ENCODE results near the gene F5.
"Not testable (repeated sequence)": the region's sequence is repeated elsewhere in the genome, so short reads cannot be mapped to it uniquely, and the experiment has no call there.

F5 gene

GRCh38 chr1:169534653-169535052 is 51.6 kb downstream of the F5 start:
- DNase-seq, result no peak

- DNase-seq, result not testable (repeated sequence)
Observed at GRCh38 chr1:169533528-169534190, 52.6 kb downstream of the F5 start.

- DNase-seq, result no peak
Observed at GRCh38 chr1:169530448-169530847, 55.8 kb downstream of the F5 start.

DNA sequence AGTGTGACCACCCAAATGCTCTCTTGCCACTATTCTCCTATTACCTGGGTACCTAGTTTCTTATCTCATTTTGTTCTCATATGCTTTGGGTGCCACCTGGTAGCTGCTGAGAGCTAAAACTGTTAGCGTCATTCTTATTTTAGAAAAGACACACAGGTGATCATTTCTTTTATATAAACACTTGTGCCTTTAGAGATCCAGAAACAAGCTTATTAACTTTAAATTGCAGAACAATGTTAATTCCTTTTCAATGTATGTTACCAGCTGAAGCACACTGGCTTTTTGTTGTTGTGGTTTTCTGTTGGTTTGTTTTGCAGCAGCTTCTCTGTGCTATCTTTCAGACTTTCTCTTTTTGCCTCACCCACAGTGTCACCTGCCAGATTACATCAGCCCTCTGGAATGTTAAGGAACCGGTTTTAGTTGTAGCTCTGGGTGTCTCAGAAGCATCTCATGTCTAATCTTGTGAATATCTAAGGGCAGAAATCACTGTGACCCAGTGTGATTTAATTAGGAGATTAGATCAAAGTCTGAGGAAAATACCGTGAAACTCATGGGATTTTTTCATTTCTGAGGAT is 57.1 kb downstream of the F5 start:
- no peak for DNase-seq

DNA sequence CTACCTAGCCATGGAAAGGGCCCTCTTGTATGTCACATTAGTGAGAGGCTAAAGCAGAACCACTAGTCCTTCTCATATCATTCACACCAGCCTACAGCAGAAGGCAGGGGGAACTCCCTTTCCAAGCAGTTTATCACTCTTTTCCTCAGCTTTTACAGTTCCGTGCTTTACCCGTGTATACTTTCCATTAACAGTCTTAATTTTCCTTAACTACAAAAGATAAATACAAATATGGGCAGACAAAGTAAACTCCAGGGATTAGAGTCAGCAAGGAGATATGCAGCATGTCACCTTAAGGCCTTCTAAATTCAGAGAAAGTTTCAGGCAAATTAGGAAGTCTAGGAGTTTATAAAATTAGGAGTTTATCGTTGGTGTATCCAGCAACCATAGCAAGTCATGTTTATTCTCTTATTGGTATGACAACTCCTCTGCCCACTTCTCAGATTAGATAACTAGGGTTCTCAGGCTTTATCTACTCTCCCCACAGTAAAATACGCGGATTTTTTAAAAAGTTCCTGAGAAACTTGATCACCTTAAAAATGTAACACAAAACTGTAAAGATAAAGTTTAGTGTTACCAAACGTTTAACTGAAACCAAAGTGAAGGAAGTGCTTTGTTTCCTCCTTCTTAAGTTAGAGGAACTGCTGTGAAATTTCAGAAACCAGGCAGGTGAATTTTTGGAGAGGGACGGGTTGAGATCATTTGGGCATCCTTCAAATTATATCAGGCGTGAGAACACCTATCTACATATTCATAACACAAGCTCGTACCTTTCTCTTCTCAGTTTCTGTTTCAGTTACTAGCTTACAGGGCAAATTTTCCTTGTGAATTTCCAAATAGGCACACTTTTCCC is 57.8 kb downstream of the F5 start:
- no peak for DNase-seq

- no peak for DNase-seq
Observed at GRCh38 chr1:169527451-169528214, 58.6 kb downstream of the F5 start.

DNA sequence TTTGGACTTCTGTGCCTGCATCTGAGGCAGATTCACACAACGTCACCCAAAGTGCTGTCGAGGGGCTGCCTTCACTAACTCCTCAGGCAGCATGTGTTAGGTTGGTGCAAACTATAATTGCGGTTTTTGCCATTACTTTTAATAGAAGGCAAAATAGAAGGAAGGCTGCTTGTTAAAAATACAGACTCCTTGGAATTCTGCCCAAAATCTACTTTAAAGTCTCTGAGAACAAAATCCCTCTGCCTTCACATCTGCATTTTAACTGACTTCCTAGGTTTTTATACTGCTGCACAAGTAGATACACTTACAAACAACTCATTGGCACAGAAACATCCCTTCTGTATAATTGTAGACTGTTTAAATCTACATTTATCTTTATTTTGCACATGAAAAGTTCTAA is 59.3 kb downstream of the F5 start:
- no peak for DNase-seq

- DNase-seq, result no peak
Observed at GRCh38 chr1:169526120-169526832, 60.0 kb downstream of the F5 start.

- no peak for DNase-seq
Observed at GRCh38 chr1:169525391-169525790, 60.9 kb downstream of the F5 start.

DNA sequence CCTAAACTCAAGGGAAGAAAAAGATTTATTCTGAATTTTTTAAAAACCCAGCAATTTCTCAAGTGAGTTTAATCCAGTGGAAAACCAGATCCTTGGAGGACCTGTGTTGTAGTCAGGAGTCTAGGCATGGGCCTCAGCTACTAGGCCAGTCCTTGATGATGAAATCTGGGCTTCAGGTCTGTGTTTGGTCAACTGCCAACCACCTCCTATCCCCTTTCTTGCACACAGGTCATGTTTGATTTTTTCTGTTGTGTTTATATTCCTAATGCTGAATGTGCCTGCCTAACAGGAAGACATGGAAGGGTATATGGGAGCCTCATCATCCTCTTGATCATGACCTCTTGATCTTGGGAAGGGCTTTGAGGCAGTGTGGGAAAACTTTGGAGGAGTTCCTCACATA is 62.4 kb downstream of the F5 start:
- no peak for DNase-seq

DNA sequence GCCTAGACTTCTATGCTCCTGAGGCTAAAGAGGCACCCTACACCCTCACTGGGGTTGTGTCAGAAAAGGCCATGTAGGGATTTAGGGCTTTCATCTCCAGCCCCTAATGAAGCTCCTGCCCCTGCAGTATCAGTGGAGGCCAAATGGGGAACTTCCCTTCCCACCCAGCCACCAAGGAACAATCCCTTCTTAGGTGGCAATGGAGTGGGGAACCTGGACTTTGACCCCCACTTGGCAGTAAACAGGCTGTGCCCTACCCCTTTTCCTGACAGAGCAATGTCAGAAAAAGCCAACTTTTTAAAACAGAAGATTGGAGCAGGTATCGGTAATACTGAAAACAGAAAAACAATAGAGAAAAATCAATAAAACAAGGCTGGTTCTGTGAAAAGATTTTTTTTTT is 65.1 kb downstream of the F5 start:
- no peak for DNase-seq

DNA sequence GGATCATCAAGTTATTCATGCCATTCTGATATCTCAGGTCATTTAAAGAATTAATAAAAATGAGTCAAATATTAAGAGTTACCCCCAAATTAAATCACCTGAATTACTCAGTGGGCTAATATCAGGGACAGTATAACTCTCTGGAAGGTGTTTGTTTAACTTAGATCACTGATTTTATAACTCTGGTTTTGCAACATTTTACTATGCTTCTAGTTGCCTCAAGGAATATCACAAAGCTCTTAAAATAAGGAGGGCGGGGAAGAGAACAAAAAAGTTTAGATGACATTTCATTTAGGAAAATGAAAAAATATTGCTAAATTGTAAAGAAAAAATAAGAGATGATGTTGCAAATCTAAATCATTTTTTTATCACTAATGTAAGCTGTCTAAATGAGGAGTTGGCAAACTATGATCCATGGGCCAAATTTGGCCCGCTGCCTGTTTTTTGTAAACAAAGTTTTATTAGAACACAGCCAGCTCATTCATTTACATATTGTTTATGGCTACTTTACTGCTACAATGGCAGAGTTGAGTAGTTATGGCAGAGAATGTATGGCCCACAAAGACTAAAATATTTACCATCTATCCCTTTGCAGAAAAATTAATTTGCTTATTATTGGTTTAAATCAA is 68.6 kb downstream of the F5 start:
- no peak for DNase-seq

DNA sequence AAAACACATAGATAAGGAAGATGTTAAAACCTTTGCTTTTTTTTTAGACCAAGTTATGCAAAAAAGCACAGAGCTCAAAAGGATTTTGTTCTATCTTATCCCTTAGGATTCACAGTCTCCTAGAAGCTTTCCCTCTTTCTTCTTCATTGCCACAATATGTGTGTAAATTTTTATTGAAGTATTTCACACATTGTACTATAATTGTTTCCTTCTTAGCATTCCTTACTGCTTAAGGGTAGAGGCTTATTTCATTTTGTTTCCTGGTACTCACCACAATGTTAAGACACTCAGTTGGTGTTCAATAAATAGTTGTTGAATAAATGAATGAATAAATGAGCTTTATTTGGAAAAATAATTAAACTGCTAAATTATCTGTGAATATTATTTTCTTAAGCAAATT is 70.6 kb downstream of the F5 start:
- no peak for DNase-seq

- DNase-seq, result no peak
Observed at GRCh38 chr1:169514566-169515270, 71.6 kb downstream of the F5 start.

- no peak for DNase-seq
Observed at GRCh38 chr1:169513208-169513607, 73.1 kb downstream of the F5 start.

DNA sequence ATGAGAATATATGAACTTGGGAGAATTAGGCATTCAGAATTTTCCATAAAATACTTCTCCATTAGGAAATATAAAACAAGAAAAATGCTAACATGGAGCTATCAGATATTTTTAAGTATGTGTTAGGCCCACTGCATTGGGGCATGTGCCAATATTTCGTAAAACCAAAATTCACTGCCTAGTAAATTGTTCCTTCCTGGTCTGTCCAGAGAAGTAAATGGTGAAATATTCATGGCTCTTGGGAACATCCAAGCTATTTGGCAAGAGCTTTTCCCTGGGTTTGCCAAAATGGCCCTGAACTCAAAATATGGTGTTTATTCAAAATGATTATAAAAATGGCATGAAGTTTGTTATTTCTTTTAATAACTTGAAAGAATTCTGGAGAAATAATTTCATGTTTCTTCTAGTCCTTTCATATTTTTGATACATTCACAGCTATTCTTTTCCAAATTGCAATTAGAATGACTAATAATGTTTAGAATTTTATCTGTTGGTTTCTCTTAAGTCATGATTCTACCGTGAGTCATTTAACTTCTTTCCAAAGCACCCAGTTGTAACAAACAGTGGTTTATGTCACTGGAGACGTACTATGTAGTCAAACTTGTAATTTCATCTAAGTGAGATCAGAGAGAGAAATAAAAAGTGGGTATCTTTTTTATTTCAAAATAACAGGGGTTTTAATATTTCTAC is 74.8 kb downstream of the F5 start:
- DNase-seq, result no peak

GRCh38 chr1:169510060-169510459 is 76.2 kb downstream of the F5 start:
- DNase-seq, result no peak

DNA sequence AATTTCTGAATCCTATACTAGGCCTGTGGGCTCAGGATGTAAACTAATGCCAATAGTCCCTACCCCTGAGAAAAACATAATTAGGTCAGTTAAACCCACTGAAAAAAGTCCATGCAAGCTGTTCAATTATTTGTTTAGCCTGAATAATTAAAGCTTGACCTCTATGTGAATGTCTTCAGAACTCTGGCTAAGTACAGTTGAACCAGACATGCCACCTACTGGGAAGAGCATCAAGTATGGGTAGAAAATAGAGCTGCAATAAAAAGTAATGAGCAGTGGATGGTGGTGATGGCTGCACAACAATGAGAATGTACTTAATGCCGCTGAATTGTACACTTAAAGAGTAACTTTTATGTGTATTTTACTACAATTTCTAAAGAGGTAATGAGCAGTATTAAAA is 76.9 kb downstream of the F5 start:
- DNase-seq, result no peak

DNA sequence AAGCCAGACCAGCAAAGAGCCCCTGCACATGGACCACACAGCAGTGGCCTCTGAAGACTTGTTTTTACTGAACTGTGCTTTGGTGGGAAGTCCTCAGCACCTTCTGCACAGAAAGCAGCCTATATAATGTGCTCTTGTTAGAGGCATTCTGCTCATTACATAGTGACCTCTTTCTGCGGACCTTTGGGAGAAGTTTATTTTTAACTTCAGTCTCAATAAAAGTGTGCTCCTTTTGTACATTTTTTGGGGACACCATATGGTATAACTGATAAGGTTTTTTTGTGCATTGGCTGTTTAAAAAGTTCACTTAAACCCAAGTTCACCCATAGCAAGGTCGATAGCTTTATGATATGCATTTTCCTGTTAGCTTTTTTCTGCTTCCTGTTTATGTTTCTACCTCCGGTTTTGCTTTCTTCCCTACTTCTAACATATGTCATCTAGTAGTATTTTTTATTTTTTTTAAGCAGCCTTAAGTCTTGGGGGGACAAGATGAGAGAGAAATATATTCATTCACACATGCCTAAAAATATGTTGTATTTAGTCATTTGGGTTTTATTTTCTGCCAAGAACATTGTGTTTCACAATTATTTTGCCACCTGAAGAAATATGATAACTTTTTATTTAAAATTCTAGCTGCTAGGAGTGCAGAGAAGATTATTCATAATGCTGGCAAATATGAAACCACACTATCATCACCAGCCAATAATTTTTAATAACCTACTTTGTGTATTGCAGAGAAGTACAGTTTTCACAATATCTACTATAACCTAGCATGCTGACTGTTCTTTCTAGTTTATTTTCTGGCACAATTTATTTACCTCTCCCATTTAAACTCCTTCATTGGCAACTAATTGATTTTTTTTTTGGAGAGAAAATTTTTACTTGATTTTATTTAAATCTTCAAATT is 77.6 kb downstream of the F5 start:
- no peak for DNase-seq

GRCh38 chr1:169507413-169507812 is 78.9 kb downstream of the F5 start:
- no peak for DNase-seq
